Activated effector memory CD4-positive, alpha-beta T cell treated with Interleukin-2 at 50 U/mL for 16 hours (primary cell): ENCODE results near the gene PROCA1.
"Not testable (repeated sequence)": the region's sequence is repeated elsewhere in the genome, so short reads cannot be mapped to it uniquely, and the experiment has no call there.

Source experiments
- DNase-seq: peaks from one replicate; pipeline ENCODE4 v3.0.0-alpha.2; 2020

PROCA1 gene

GRCh38 chr17:28725660-28726225 lies 14.1 kb upstream of the PROCA1 start:
- no peak for DNase-seq

- DNase-seq = no peak
These were observed 13.5 kb upstream of the PROCA1 start for GRCh38 chr17:28725166-28725659.

DNA sequence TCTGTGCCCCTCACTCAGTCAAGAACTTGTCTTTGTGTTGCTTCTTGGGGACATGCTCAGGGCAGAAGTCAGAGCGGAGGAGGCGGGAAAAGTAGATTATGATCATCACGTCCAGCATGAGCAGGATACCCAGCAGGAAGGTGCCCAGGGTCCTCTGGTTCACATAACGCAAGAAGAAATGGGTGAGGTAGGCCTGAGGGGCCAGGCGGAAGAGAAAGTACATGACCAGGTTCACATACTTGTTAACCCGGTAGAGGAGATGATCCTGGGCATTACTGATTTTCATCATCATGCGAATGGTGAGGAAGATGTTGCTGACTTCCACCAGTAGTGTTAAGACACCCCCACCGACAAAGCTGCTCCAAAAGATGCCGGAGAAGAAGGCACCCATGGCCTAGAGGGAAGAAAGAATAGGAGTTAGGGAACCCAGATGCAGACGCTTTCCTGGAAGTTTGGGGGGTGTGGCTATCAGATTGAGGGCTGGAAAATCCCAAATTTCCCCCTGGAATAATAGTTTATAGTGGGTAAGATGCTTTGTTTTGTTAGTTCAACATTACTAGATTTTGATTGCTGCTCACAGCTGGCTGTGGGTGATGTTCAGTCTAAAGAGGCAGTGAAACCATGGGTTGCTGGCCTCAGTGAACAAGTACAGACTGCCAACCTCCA lies 12.9 kb upstream of the PROCA1 start:
- no peak for DNase-seq

GRCh38 chr17:28723836-28724499 lies 12.3 kb upstream of the PROCA1 start:
- not testable (repeated sequence) for DNase-seq

- no peak for DNase-seq
These were observed 11.6 kb upstream of the PROCA1 start for GRCh38 chr17:28723159-28723835.

- DNase-seq = no peak
These were observed 10.9 kb upstream of the PROCA1 start for GRCh38 chr17:28722417-28723158.

- DNase-seq = not testable (repeated sequence)
These were observed 9.3 kb upstream of the PROCA1 start for GRCh38 chr17:28720997-28721329.

GRCh38 chr17:28720247-28720996 lies 8.7 kb upstream of the PROCA1 start:
- DNase-seq = no peak

- DNase-seq = no peak
These were observed 7.3 kb upstream of the PROCA1 start for GRCh38 chr17:28719021-28719433.

- no peak for DNase-seq
These were observed 6.8 kb upstream of the PROCA1 start for GRCh38 chr17:28718333-28719020.

GRCh38 chr17:28717578-28718332 lies 6.1 kb upstream of the PROCA1 start, which contains the start of gene RAB34:
RAB34 (minus strand) TSS chr17:28717868; CDS start chr17:28717266, 602 bp downstream.
- DNase-seq = no peak

- no peak for DNase-seq
These were observed 5.3 kb upstream of the PROCA1 start for GRCh38 chr17:28716740-28717577.

DNA sequence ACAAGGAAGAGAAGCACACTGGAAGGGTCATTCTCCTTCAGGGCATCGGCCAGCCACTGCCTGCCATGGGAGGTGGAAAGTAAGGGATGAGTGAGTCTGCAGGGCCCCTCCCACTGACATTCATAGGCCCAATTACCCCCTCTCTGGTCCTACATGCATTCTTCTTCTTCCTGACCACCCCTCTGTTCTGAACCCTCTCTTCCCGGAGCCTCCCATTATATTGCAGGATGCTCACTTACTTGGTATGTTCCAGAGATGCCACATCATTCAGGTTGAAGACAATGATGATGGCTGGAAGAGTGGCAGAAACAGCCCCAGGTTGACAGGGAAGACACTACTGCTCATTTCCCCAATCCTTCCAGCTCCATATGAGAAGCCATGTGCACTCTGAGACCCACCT lies 3.5 kb upstream of the PROCA1 start:
- DNase-seq = no peak

GRCh38 chr17:28714281-28714680 lies 2.6 kb upstream of the PROCA1 start:
- DNase-seq = no peak

DNA sequence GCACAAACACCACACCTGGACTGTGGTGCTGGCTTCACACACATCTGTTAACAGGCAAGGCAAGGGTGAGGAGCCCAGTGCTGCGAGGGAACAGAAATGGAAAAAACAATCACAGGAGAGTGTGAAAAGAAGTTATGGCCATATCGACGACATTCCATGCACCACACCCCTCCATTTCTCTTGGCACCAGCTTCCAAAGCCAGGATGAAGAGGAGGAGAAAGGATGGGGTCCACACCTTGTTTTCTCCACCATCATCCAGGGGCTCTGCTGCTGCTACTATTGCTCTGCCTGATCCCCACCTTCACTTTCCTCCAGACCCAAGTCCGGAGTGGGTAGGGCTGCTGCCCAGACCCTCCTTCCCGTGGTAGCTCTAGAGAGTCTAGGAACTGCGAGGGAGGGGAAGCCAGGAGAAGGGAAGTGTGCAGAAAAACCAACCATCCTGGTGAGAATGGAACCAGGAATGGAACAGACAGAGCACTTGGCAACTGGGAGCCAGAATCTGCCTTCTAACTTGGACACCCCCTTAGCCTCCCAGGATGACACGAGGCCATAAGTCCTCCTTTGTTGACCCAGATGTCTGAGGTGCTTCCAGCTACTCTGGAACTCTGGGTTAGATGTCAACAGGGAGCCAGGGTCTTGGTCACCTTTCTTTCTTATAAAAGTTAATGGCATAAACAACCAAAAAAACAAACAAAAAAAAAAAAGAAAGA lies 1.2 kb upstream of the PROCA1 start:
- no peak for DNase-seq

- peak; percentile 55 for DNase-seq
These were observed 480 bp upstream of the PROCA1 start for GRCh38 chr17:28712032-28712704.

- DNase-seq = peak; percentile 88
These were observed 596 bp downstream of the PROCA1 start for GRCh38 chr17:28710861-28711722.
